Parathyroid adenoma (tissue), 2 donors: ENCODE measurements around the gene GOLGB1.

Experiments used
- H2AFZ ChIP-seq: fragments of 300-600 bp; sonication (generic); one replicate; pipeline ENCODE4 v1.7.0; 2017; ENCODE audit warnings: antibody characterized with exemption, mild to moderate bottlenecking
- H3K27ac ChIP-seq: fragments of 300-600 bp; sonication (generic); one replicate; pipeline ENCODE4 v1.7.0; 2017
- H3K27me3 ChIP-seq: fragments of 300-600 bp; sonication (generic); one replicate; pipeline ENCODE4 v1.7.0; 2017; ENCODE audit warnings: low read length; ENCODE audit not compliant: control insufficient read depth, insufficient read depth
- H3K36me3 ChIP-seq: fragments of 300-600 bp; sonication (generic); one replicate; pipeline ENCODE4 v1.7.0; 2017; ENCODE audit warnings: low read length; ENCODE audit not compliant: control insufficient read depth, insufficient read depth
- H3K4me1 ChIP-seq: fragments of 300-600 bp; sonication (generic); one replicate; pipeline ENCODE4 v1.7.0; 2017; ENCODE audit warnings: control low read depth
- H3K4me2 ChIP-seq: fragments of 300-600 bp; sonication (generic); one replicate; pipeline ENCODE4 v1.7.0; 2017; ENCODE audit warnings: low read length
- H3K4me3 ChIP-seq: fragments of 300-600 bp; sonication (generic); one replicate; pipeline ENCODE4 v1.7.0; 2017; ENCODE audit warnings: low read depth, low read length
- H3K79me2 ChIP-seq: fragments of 300-600 bp; sonication (generic); one replicate; pipeline ENCODE4 v1.7.0; 2017; ENCODE audit warnings: control low read depth
- H3K9ac ChIP-seq: fragments of 300-600 bp; sonication (generic); one replicate; pipeline ENCODE4 v1.7.0; 2017; ENCODE audit warnings: mild to moderate bottlenecking
- H3K9me3 ChIP-seq: fragments of 300-600 bp; sonication (generic); one replicate; pipeline ENCODE4 v1.7.0; 2017; ENCODE audit warnings: low read length; ENCODE audit not compliant: control insufficient read depth
- TF ChIP-seq, protein P1 (sequence below): fragments of 300-600 bp; sonication (generic); IDR thresholded peaks from one replicate; pipeline ENCODE4 v1.7.0; 2017; ENCODE audit warnings: antibody characterized with exemption, mild to moderate bottlenecking
- donor health status: primary hyperparathyroidism.

Gene GOLGB1

DNA sequence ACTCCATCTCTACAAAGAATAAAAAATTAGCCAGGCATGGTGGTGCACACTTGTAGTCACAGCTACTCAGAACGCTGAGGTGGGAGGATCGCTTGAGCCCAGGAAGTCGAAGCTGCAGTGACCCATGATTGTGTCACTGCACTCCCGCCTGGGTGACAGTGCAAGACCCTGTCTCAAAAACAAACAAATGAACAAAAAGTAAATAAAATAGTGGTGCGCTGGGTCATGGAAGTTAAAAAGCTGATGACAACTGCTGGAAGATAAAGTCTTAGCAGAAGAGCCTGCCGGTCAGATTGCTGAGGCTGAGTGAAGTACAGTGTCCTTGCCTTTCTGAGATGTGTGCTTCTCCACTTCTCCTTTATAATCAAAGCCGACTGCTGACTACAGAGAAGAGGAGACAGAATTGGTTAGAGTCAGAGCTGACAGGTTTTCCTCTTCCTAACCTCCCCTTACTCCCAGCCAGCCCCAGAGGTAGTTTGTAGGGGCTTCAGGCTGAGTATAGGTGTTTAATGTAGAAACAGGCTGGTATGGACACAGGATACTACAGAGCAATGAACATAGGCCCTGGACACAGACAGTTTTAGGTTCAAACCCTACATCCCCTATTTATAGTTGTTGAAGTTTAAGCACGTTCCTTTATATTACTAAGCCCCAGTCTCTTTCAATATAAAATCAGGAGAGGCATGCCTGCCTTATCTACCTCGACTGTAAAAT, 106.8 kb downstream of the GOLGB1 start:
- Histone ChIP-seq H3K27me3 (no peaks in the 10 kb centered on the region), H3K4me1 (no peaks in the 10 kb centered on the region), H3K4me3 (no peak overlapping the region), H3K9ac (no peak overlapping the region), H3K4me2 (no peak overlapping the region), H2AFZ (no peak overlapping the region), H3K79me2 (no peaks in the 10 kb centered on the region), H3K9me3 (no peaks in the 10 kb centered on the region), H3K36me3 (no peaks in the 10 kb centered on the region), H3K27ac (no peak overlapping the region)
- TF ChIP-seq, protein P1, sequence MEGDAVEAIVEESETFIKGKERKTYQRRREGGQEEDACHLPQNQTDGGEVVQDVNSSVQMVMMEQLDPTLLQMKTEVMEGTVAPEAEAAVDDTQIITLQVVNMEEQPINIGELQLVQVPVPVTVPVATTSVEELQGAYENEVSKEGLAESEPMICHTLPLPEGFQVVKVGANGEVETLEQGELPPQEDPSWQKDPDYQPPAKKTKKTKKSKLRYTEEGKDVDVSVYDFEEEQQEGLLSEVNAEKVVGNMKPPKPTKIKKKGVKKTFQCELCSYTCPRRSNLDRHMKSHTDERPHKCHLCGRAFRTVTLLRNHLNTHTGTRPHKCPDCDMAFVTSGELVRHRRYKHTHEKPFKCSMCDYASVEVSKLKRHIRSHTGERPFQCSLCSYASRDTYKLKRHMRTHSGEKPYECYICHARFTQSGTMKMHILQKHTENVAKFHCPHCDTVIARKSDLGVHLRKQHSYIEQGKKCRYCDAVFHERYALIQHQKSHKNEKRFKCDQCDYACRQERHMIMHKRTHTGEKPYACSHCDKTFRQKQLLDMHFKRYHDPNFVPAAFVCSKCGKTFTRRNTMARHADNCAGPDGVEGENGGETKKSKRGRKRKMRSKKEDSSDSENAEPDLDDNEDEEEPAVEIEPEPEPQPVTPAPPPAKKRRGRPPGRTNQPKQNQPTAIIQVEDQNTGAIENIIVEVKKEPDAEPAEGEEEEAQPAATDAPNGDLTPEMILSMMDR = no peak

DNA sequence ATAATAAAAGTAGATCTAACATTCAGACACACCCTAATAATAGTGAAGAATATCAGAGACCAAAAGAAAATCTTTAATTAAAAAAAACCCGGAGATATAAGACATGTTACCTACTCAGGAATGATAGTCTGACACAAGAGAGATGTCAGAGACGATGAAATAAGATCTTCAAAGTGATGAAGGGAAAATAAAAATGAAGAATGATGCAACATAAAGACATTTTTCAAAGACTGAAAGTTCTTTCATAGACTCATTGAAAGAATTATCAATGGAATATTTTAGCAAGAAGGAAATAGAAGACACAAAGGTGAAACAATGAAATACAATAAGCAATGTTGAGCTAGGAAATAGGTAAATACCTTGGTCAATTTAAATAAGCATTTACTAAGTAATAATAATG, 108.4 kb downstream of the GOLGB1 start:
- no peak overlapping the region for H3K27ac ChIP-seq
- H3K79me2 ChIP-seq = no peaks in the 10 kb centered on the region
- no peaks in the 10 kb centered on the region for H3K9me3 ChIP-seq
- H3K36me3 ChIP-seq = no peaks in the 10 kb centered on the region
- no peak overlapping the region for H3K4me2 ChIP-seq
- H2AFZ ChIP-seq = no peak overlapping the region
- H3K4me3 ChIP-seq = no peak overlapping the region
- no peak overlapping the region for H3K9ac ChIP-seq
- H3K4me1 ChIP-seq = no peaks in the 10 kb centered on the region
- TF ChIP-seq, protein P1 = no peak
- no peaks in the 10 kb centered on the region for H3K27me3 ChIP-seq

DNA sequence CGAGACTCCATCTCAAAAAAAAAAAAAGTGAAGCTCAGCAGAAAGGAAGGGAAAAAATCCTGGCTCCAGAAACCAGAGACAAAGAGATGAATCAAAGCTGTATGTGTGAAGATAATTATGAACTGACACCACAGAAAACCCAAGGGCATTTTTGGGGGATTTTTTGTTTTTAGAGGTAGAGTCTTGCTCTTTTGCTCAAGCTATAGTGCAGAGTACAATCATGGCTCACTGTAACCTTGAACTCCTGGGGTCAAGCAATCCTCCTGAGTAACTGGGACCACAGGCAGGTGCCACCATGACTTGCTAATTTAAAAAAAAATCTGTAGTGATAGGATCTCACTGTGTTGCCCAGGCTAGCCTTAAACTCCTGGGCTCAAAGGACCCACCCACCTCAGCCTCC, 111.6 kb downstream of the GOLGB1 start:
- H3K9ac ChIP-seq = no peak overlapping the region
- H3K4me2 ChIP-seq = no peak overlapping the region
- no peaks in the 10 kb centered on the region for H3K9me3 ChIP-seq
- H3K27me3 ChIP-seq = no peaks in the 10 kb centered on the region
- no peak overlapping the region for H2AFZ ChIP-seq
- no peaks in the 10 kb centered on the region for H3K4me1 ChIP-seq
- TF ChIP-seq, protein P1 = no peak
- no peak overlapping the region for H3K4me3 ChIP-seq
- H3K79me2 ChIP-seq = no peaks in the 10 kb centered on the region
- H3K27ac ChIP-seq = no peak overlapping the region
- H3K36me3 ChIP-seq = no peaks in the 10 kb centered on the region

DNA sequence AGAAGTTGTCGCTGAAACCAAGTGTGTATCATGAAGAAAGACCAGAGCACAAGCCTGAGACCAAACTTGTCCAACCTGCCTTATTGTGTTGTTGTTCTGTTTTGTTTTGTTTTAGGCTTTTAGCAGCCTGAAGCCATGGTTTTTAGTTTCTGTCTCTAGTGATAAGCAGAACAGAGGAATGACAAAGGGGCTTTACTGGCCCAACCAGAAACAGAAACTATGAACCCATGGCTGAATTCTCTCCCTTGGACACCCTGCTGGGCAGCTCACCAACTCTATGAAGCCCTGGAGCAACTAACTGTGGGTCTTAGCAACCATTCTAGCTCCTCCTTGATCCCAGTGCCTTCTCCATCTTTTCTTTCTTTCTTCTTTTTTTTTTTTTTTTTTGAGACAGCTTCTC, 119.2 kb downstream of the GOLGB1 start:
- H3K27ac ChIP-seq = no peak overlapping the region
- H3K9ac ChIP-seq = no peak overlapping the region
- no peaks in the 10 kb centered on the region for H3K9me3 ChIP-seq
- H3K4me2 ChIP-seq = no peak overlapping the region
- H2AFZ ChIP-seq = no peak overlapping the region
- H3K27me3 ChIP-seq = no peaks in the 10 kb centered on the region
- H3K36me3 ChIP-seq = no peaks in the 10 kb centered on the region
- TF ChIP-seq, protein P1 = no peak
- no peaks in the 10 kb centered on the region for H3K4me1 ChIP-seq
- no peaks in the 10 kb centered on the region for H3K79me2 ChIP-seq
- H3K4me3 ChIP-seq = no peak overlapping the region

DNA sequence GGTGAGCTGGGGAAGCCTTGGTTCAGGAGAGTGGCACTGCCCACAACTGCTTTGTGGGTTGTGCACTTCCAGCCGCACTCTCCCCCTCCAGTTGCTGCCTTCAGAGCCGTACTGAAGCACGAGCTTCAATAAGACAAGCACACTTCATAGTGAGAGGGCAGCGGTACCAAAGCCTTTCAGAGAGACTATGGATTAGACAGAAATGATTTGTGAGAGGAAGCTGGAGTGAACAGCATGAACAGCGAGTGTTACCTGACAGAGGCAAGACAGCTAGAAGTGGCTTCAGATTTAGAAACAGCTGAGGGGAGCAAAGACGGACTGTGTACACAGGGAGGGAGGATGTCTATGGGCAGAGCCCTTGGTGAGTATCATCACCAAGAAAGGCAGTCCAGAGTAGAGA, 119.9 kb downstream of the GOLGB1 start:
- Histone ChIP-seq H3K36me3 (no peaks in the 10 kb centered on the region), H3K9ac (no peak overlapping the region), H3K4me1 (no peaks in the 10 kb centered on the region), H3K79me2 (no peaks in the 10 kb centered on the region), H3K27ac (no peak overlapping the region), H3K4me2 (no peak overlapping the region), H3K9me3 (no peaks in the 10 kb centered on the region), H3K4me3 (no peak overlapping the region), H2AFZ (no peak overlapping the region), H3K27me3 (no peaks in the 10 kb centered on the region)
- TF ChIP-seq, protein P1 = no peak
